ENCODE data around the gene ADGRD1.
"Not testable (repeated sequence)": the region's sequence is repeated elsewhere in the genome, so short reads cannot be mapped to it uniquely, and the experiment has no call there.

The ADGRD1 gene

DNA sequence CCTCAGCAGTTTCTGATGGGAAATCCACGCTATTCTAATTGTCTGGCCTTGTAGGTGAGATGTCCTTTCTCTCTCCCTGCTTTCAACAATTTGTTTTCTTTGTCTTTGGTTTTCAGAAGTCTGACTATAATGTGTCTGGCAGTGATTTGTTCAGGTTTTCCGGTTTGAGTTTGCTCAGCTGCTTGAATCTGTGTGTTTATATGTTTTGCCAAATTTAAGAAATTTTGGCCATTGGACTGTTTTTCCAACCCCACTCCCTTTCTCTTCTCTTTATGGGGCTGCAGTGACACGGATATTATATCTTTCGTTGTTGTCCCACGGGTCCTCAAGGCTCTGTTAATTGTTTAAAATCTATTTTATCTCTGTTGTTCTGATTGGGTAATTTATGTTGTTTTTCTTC is 105.0 kb downstream of the ADGRD1 start:
- DNase-seq = no peak

DNA sequence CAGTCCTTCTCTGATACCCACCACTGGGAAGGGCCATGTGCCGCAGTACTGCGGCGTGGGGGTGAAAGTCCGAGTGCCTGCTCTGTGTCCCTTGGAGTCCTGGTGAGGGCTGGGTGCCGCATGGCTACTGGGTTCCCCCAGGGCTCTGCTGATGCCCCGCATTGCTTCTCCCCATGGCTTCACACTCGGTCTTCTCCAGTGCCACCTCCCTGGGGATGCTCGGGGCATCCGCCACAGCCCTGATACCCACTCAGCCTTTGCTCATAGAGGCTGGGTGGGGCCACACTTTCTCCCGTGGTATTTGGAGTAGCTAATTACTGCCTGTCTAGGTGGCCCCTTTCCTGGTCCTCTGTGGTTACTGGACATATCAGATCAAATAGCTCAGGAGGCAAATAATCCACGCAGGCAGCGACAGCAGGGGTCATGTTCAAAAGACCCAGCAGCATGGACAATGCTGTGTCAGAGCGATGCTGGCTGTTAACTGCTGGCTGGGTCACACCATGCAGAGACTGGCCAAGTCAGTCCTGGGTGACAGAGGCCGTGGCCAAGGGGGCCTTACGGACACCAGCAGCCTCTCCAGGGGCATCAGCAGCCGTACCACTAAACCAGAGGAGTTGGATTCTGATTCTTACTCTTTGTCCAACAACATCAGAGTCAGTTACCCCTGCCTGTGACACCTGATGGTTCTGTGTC is 106.5 kb downstream of the ADGRD1 start:
- DNase-seq = no peak

DNA sequence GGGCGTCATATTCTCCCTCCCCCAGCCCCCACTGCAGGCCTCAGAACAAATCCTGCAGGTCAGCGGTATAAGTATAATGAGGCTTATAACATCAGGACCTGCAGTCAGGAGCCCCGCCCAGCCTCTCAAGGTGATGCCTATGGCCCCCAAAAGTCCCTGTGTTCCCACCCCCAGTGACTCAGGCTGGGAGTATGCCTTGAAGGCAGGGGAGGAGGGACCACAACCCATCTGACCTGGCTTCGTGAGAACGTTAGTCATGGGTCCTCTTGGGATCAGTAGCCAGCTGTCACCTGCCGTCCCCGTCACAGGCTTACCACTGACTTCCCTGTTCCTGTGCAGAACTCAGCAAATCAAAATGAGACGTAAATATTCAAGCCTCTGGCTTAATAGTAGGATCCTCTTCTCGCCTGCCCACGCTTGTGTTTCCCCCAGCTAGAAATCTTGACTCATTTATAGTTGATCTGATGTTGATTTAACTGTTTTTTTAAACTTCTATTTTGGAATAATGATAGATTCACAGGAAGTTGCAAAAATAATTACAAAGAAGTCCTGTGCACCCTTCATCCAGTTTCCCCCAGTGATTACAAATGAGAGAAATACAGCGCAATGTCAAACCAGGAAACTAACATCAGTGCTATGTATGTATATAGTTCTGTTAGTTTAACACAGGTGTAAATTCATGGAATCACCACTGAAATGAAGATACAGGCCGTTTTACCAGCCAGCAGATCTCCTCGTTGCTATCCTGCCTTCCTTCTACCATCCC is 107.5 kb downstream of the ADGRD1 start:
- DNase-seq = no peak

DNA sequence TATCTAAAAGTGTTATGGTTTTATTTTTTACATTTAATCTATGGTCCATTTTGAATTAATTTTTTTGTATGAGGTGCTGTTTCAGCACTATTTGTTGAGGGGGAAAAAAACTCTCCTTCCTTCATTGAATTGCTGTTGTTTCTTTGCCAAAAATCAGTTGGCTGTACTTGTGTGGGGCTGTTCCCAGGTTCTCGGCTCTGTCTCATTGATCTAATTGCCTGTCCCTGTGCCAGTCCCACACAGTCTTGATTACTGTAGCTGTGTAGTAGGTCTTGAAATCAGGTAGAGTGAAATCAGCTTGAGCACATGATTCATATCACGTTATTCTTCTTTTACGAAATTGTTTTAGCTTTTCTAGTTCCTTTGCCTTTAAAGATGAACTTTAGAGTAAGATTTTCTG is 109.7 kb downstream of the ADGRD1 start:
- DNase-seq = no peak

DNA sequence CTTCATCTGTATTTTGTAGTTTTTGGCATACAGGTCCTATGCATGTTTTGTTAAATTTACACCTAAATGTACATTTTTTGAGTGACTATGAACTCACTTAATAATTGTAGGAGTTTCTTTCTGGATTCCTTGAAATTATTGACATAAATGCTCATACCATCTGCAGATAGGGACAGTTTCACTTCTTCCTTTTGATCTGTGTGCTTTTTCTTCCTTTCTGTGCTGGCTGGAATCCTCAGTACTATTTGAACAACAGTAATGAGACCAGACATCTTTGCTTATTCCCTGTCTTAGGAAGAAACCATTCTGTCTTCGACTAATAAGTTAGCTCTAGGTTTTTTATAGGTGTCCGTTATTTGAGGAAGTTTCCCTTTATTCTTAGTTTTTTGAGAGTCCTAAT is 110.3 kb downstream of the ADGRD1 start:
- DNase-seq = no peak

DNA sequence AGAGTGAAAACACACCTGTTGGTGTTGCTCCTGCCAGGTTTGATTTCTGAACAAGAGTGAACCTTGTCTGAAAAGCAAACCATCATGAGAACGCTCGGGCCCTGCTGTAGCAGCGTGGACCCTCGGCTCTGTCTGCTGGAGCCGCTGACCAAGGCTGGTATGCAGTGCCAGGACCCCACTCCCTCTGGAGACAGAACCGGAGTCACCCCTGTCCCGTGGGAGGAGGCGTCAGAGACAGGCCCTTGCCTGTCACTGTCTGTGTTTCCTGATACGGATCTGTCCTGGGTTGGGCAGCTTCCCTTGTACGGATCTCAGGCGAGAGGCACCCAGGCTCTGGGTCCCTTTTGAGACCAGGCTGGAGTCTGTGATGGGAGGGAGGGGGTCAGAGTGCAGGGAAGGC is 111.6 kb downstream of the ADGRD1 start:
- no peak for DNase-seq

DNA sequence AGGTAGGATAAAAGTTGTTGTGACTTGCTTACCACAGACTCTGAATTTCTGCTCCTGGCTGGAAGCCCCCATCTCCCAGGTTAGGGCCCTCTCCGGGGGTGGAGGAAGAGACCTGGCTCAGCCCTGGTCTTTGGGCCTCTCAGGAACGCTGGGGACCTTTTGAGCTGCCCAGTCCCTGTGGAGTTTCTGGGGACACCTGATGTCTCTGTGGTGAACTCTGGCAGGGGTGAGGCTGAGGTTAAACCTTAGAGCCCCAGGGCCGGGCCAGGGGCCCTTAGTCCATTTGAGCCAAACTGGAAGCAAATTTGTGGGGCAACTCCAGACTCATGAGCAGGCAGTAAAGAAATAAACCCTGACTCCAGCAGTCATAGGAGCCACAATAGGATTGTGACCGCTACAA is 112.1 kb downstream of the ADGRD1 start:
- DNase-seq = no peak

DNA sequence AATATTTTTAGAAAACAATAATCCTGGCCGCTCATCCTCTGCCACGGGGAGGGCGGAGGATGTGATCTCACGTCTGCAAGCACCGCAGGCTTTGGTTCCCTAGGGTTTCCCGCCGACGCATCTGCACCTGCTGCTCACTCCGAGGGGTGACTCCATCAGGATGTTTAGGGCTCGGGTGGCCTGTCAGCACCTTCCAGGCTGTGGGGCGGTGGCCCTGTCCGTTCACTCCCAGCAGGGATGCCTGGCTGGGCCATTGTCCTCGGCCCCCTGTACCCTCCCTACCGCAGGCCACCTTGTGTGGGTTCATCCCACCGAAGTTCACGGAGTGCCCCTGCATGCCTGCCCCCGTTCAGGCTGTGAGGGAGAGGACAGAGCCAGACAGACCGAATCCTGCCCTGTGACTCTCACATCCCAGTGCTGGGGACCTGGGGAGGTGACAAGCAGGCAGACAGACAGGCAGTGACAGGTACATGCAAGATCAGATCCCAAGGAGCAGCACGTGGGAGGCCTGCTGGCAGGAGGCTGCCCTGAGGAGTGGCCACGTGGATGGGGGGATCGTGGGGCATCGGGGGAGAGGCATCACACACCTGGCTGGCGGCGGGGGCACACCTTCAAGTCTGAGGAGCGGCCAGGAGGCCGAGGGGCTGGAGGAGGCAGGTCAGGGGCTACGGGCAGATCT is 112.6 kb downstream of the ADGRD1 start:
- DNase-seq = no peak

DNA sequence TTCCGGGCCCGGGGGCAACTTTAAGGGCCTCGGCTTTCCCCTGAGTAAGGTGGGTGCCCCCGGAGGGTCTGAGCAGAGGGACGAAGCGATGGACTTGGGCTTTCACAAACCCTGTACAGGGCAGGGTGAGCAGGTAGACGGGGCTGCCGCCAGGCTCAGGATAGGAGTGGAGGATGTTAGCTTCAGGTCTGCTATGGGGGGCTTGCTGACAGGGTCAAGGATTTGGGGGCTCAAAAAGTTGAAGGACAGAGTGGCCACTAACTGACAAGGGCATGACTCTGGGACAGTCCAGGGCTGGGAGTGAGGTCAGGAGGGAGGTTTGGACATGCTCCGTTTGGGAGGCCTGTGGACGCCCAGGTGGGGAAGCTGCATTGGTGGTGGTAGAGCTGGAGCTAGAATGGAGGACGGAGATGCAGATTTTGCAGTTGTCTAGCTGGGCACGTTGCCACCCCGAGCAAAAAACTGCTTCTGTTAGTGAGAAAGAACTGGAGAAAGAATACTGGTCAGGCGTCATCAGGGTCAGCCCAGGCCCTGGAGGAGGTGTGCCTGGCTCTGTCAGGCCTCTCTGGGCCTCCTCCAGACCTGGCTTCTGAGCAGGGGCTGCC is 113.3 kb downstream of the ADGRD1 start:
- no peak for DNase-seq

DNA sequence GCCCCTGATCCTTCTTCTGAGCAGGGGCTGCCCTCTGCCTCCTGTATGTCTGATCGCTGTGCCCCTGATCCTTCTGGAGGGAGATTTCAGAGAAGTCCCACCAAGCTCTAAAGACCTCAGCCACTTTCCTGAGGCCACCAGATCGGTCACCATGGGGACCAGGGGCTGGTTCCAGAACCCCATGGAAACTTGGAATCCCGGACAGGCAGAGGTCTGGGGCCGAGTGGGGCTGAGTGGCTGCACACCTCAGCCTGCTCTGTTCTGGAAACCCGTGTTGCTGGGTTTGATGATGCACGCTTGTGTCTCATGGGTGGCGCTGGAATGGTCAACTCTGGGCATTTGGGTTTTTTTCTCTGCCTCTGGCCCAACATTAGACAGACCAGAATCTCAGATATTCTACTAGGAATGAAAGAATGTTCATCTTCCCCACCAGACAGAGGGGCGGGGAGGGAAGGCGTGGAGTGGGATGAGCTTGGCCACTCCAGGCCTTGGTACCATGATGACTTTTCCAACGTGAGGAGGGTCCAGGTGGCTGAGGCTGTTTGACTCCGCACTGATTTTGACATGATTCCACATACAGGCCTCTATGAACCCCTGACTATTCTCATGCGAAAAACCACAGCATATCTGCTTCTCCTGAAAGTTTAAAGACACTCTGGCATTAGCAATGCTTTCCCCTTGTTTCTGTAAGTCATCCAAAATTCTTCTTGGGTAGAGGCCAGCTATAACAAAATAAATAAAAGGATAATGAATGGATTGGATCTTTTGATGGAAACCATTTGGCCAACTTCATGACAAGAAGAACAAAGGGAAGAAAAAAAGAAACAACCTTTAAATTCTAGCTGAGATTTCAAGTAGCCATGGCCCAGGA is 114.5 kb downstream of the ADGRD1 start:
- no peak for DNase-seq

DNA sequence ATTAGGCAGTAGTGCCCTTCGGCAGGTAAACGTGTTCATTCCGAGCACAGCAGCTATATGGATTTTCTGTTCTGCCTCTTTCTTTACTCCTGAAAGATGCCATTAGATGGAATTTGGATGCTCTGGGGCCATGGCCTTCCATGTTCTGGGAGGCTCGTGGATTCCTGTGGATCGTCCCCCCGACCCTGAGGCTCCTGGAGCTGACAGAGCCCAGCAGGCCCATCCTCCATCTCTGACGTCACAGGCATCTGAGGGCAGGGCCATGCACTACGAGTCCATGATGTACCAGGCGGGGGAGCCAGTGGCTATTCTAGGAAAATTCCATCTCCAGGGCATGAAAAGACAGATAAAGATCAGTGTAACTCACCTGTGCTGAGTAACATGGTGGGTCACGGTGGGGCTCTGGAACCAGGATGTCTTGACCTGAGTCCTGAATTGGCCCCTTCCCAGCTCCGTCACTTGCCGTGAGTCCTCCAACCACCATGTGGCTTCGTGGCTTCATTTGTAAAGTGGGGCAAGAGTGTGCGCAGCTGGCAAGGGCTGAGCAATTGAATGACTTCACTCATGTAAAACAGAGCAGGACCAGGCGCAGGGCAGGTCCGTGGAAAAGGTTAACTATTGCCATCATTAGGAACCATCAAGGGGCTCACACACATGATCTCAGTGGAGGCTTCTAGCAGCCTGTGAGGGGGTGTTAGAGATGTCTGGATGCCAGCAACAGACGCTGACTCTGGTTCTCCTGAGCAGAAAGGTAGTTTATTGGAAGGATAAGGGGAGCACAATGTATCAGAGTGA is 115.4 kb downstream of the ADGRD1 start:
- not testable (repeated sequence) for DNase-seq

DNA sequence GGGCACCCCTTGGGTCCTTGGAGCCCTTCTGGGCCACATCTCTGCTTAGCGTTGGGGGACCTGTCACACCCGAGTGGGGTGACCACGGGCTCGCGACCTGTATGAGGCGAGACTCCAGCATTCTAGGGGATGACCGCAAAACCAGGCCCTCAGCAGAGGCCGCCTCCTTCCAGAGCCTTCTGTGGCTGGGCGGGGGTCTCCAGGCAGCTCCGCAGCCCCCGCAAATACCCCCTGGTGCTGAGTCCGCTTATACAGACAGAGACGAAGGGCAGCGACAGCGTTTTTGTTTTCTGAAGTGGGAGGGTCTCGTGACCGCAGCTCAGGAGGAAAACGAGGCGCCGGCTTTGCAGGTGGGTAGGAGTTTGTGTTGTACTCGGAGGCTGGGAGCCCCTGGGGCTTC is 116.4 kb downstream of the ADGRD1 start:
- DNase-seq = not testable (repeated sequence)

DNA sequence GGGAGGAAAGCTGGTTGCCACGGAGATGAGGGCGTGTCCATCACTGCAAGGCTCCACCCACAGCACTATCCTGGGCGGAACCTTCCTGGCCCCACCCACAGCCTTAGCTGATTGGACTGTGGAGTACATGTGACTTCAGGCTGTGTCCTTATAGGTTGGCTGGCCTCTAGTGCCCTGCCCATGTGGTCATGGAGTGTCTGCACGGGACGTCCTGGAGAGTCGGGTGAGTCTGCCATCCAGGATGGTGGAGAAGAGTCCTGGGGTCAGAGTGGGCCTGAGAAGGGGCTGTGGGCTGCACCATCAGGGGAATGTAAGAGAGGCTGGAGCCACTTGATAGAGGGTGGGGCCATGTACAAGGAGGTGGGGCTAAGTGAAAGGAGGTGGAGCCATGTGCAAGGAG is 117.0 kb downstream of the ADGRD1 start:
- DNase-seq = not testable (repeated sequence)

DNA sequence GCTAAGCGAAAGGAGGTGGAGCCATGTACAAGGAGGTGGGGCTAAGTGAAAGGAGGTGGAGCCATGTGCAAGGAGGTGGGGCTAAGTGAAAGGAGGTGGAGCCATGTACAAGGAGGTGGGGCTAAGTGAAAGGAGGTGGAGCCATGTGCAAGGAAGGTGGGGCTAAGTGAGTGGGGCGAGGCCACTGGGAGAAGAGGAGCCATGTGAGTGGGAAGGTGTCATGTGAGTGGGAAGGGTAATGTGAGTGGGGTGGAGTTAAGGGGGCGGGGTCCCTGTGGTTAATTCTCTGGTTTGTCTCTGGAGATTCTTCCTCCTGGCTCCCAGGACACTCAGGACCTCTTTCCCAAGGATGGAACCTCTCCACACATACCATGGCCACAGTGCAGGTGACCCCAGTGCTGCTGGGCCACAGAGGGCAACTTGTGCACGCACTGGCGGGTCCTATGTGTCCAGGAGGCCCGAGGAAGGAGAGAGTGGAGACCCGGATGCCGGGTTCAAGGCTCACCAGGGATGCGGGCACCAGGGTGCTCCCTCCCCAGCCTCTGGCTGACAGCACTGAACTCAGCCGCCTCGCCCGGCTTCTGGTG is 117.6 kb downstream of the ADGRD1 start:
- not testable (repeated sequence) for DNase-seq

DNA sequence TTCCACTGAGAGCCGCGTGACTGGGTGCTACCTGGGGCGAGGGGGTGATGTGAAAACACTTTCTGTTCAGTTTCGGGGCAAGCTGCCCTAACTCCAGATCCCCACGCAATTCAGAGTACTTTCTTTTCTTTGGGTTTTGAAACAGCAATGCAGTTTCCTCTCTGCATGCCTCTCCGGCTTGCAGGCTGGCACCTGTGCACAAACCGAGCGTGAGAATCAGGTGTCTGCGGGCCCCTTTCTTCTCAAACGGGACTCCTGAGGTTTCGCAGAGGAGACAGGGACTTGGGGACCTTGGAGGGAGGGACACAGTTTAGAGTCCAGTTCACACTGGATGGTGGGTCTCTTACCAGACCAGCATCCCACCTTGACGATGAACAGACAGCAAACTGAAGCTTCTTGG is 118.2 kb downstream of the ADGRD1 start:
- DNase-seq = not testable (repeated sequence)

DNA sequence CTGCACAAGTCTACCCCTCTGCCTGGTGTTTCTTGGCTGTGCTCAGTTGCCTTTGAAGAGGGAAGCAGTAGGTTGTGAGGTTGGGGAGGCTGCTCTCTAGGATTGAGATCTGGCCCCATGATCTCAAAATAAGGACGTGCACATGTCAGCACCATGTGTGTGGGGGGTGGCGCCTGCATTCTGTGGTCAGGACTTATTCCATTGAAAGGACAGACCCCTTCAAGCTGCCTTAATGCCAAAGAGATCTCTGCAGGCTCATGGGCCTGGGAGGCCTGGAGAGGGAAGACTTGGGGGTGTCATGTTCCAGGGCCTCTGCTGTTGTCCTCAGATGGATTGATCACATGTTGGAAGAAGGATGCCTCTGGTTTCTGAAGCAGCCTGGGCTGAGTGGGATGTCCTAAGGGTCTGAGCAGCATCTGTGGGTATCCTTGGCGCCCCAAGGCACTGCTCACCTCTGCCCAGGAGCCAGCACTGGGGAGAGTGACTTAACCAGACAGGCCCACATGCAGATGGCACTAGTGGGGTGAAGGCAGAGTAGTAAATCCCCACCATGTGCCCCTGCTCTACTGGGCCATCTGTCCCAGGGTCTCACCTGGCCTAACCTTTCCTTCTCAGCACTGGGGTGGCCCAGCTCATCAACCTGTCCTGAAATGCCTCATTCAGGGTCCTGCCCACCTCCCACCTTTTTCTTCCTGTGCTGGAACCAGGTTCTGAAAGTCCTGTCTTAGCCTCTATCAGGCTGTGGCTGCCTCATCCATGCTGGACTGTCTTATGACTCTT is 118.9 kb downstream of the ADGRD1 start:
- no peak for DNase-seq

DNA sequence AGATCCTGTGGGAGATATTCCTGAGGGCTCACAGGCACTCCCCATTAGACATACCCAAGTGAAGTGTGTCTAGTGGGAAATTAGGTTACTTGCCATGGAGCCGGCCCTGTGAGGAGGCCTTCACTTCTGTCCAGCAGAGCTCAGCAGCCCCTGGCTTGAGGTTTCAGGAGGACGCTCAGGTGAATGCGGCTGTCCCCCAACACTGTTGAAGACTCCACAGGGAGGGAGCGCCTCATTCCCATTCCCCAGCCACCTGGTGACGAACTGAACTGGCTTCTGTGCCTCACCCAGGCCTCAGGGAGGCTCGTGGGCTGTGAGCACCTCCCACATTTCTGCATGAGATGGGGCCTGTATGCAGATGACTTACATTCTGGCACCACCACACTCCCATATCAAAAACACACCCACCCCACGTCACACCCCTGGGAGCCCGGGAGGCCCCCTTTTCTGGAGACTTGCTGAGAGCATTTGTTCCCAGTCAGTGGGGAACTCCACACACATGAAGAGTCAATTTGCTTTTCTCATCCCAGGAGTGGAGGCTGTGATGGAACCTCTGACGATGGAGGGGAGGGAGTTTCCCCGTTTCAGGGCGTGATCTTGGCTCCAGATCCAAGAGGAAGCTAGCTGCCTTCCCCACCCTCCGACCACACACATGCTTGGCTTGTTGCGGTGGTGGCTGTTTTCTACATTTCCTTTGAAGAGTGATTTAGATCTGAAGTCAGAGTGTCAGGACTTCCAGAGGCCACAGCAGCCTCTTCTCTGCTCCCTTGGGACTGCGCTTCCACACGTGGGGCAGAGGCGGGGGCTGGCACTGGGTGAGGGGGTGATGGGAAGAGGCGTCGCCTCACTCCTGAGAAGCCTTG is 120.7 kb downstream of the ADGRD1 start:
- no peak for DNase-seq

DNA sequence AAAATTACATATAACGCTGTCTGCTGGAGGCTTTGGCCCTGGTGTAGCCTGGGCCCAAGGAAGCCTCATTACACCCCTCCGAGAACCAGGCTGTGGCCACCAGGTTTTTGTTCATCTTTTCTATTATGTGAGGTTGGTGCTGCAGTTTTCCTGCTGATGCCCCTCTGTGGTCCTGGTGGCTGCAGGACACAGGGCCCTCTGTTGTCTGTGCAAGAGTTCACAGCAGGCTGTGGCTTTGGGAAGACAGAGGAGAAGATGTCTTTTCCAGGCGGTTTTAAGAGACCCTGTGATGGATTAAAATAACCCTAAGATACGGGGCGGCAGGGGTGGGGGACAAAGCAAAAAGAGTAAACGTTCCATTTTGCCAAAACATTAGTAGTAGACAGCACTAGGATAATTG is 121.5 kb downstream of the ADGRD1 start:
- DNase-seq = no peak

DNA sequence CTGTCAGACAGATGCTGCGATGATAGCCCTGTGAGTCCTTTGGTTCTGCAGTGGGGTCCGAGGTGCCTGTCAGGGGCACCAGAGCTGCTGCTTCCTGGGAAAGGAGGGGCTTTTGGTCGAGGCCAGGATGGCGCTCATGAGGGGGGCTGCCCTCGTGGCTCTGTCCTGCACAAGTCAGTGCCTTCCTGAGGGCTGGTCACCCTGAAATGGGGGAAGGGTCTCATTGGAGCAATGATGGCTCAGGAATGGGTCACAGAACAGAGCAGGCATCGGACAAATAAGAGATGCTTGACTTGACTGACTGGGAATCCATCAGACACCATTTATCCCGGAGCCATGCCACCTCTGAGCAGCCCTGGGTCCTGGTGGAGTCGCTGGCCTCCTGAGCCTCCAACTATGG is 121.9 kb downstream of the ADGRD1 start:
- no peak for DNase-seq

DNA sequence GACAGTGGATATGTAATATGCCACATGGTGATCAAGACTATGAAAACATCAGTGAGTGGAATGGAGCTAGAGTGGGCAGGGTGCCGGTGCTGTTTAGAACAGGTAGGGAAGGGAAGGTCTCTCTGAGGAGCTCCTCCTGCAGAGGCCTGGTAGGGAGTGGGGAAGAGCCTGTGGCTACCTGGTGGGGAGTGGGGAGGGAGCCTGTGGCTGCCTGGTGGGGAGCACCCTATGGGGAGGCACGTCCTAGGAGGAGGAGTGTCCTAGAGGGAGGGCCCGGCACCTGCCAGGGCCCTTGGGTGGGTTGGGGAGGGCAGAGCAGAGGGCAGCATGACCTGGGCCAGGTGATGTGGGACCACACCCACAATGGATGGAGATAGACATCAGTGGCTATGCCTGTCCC is 122.6 kb downstream of the ADGRD1 start:
- DNase-seq = no peak

All from SHP77 treated with DMSO at 0.1 percent for 48 hours (cell line).